ENCODE data around the gene PDE4B. TPM values are rescaled to one million over a fixed set of nuclear protein-coding genes. Genes with fewer than 3 reads are reported as not detected.
"Not testable (repeated sequence)": the region's sequence is repeated elsewhere in the genome, so short reads cannot be mapped to it uniquely, and the experiment has no call there.

The PDE4B gene
- total RNA-seq, 1 donor = 26.9 TPM

DNA sequence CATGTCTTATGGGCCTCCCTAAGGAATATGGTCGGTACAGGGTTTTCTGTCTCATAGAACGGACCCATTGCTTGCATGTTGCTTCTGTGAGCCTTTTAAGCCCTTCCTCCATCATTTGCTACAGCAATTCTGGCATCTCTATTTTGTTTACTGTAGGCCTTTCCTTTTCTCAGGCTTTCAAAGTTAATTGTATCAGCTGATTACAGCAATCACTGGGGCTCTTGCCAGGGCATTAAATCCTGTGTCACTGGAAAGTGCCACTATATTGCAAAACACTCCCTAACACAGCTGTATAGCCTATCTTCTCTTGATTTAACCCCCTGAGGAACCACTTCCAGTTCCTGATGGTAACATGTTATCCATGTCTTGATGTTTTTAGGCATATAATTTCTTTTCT is 156.5 kb downstream of the PDE4B start:
- DNase-seq (ENCODE audit: low read depth in 2 of 3, low spot score in 2 of 3) = no peak

GRCh38 chr1:65949933-65950332 is 157.2 kb downstream of the PDE4B start:
- no peak for DNase-seq (ENCODE audit: low read depth in 2 of 3, low spot score in 2 of 3)

DNA sequence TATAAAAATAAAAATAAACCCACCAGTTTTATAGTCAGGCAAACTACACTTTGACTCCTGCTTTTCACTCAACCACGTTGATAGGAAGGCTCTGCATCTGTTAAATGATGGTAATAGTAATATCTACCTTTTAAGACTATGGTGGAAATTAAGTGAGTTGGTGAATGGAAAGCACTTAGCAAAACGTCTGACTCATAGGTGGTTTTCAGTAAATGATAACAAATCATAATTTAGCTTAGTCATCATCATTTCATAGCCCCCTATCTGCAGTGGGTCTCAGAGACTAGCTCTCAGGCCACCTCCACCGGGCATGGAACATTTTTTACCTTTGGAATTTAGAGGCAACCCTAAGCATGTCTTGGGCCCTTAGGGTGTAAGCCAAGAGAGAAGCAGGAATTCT is 160.0 kb downstream of the PDE4B start:
- no peak for DNase-seq (ENCODE audit: low read depth in 2 of 3, low spot score in 2 of 3)

- DNase-seq (ENCODE audit: low read depth in 2 of 3, low spot score in 2 of 3) = no peak
Measured at GRCh38 chr1:65953170-65953569, 160.5 kb downstream of the PDE4B start.

- DNase-seq (ENCODE audit: low read depth in 2 of 3, low spot score in 2 of 3) = no peak
Measured at GRCh38 chr1:65955071-65955470, 162.4 kb downstream of the PDE4B start.

- DNase-seq (ENCODE audit: low read depth in 2 of 3, low spot score in 2 of 3) = no peak
Measured at GRCh38 chr1:65955503-65955902, 162.8 kb downstream of the PDE4B start.

- peak; percentile 29 to 79 (median 37) for DNase-seq (ENCODE audit: low read depth in 2 of 3, low spot score in 2 of 3)
Measured at GRCh38 chr1:65958561-65959350, 166.1 kb downstream of the PDE4B start.

DNA sequence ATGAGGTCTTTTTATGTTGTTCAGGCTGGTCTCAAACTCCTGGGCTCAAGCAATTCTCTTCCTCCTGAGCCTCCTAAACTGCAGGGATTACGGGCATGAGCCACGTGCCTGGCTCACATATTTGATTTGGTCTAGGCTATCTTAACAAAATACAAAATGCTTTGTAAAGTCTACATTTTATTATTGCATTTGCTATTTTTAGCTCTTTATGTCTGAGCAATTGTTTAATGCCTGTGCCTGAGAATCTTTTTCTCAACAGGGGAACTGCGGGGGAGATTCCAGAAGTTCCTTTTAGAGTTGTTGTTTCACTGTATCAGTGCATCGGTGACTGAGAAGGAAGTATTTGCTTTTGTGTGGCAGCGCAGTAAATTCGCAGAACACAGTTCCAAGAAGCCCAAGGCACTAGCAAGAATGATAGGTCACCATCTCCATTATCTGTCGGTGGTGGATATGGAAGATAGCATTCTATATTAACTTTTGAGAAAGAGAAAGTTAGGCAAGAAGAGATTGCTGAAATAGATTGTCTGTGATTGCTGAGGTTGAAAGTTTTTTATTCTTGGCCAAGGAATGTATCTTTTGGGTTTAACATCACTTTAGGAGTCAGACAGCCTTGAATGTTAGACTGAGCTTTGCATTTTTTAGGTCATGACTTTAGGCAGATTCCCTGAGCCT is 167.3 kb downstream of the PDE4B start:
- peak in 1 of 3 donors; percentile 7 for DNase-seq (ENCODE audit: low read depth in 2 of 3, low spot score in 2 of 3)

GRCh38 chr1:65963156-65963888 is 170.6 kb downstream of the PDE4B start:
- no peak for DNase-seq (ENCODE audit: low read depth in 2 of 3, low spot score in 2 of 3)

DNA sequence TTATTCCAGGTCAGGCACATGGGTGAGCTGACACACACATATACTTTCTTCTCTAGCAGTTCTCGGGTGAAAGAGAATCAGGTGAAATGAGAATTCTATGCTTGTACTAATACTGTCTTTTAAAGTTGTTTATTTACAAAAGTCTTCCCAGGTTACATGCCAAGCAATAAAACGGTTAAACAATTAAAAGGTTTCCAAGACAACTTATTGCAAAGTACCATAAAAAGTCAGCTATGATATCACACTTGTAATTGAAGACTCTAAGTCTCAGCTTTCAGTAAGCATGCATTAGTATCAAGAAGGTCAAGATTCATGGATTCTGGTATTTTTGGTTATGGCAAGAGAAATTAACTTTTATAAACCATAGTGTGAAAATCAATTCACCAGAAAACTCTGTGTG is 171.4 kb downstream of the PDE4B start:
- DNase-seq (ENCODE audit: low read depth in 2 of 3, low spot score in 2 of 3) = no peak

- no peak for DNase-seq (ENCODE audit: low read depth in 2 of 3, low spot score in 2 of 3)
Measured at GRCh38 chr1:65965112-65965996, 172.7 kb downstream of the PDE4B start.

DNA sequence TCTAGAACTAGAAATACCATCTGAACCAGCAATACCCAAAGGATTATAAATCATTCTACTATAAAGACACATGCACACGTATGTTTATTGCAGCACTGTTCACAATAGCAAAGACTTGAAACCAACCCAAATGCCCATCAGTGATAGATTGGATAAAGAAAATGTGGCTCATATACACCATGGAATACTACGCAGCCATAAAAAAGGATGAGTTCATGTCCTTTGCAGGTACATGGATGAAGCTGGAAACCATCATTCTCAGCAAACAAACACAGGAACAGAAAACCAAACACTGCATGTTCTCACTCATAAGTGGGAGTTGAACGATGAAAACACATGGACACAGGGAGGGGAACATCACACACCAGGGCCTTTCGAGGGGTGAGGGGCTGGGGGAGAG is 174.8 kb downstream of the PDE4B start:
- DNase-seq (ENCODE audit: low read depth in 2 of 3, low spot score in 2 of 3) = not testable (repeated sequence)

DNA sequence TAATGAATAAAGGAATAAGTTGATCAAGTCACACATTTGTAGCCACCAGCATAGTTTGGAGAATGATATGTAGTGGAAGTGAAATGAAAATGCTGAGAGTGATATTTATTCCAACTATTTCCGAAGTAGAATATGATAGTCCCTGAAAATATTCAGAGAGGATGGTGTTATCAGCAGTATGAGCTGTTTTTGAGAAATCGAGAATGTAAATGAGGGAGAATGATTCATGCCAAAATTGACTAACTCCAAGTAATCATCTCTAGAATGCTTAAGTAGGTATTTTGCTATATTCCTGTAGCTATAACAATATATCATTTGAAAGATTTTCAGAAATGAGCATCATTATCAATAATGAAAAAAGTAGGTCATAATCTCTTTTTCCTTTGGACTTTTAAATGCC is 178.9 kb downstream of the PDE4B start:
- DNase-seq (ENCODE audit: low read depth in 2 of 3, low spot score in 2 of 3) = no peak

GRCh38 chr1:65975708-65976107 is 183.0 kb downstream of the PDE4B start:
- DNase-seq (ENCODE audit: low read depth in 2 of 3, low spot score in 2 of 3) = no peak

DNA sequence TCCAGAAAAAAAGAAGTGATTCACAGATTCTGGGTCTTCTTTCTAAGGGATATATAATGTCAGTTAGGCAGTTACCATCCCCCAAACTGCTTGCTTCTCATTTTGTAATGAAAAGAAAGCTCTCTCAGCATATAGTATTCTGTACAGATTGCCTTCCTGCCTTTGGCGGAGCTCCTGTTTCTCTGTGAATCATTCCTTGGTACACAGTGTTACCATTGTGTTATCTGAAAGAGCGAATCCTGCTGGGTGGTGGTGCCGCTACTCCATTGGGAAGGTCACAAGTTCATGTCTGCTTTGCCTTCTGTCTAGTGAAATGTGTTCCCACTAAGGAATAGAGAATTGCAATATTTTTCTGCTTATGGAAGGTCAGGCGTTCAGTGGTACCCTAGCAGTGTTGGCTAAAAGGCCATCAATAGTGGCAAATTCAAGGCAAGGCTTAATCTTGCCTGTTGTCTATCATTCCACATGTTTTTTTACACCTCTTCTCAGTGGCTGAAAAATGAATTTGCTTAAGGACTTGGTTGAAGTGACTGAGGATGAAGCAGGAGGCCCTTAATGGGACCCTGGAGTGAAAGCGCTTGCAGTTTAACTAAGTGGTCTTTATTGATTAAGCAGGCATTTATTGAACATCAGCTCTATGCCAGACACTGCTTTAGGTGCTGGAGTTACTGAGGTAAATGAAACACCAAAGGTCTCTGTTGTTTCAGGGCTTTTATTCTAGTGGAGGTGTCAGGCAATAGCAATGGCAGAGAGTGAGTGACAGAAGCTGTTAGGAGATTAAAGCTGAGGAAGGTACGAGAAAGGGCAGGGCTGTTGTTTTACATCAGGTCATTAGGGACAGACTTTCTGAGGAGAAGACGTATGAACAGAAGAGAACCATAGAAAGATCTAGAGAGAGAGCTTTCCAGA is 186.7 kb downstream of the PDE4B start:
- no peak for DNase-seq (ENCODE audit: low read depth in 2 of 3, low spot score in 2 of 3)

DNA sequence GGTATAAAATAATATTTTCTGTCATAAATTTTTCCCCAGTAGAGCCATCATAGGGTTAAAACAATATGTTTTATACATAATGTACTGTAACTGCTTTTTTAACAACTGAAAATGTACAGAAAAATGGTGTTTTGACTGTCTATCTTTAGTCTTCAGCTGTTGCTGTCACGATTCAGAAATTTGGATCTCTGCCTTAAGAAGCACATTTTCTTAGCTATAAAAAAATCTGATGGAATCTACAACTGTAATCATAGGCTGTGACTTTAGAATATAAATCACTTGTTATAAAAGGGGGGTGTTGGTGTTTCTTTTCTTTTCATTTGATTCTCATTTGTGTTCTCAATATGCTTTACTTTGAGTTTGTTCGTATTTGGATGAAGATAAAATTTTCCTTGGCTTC is 187.5 kb downstream of the PDE4B start:
- no peak for DNase-seq (ENCODE audit: low read depth in 2 of 3, low spot score in 2 of 3)

- no peak for DNase-seq (ENCODE audit: low read depth in 2 of 3, low spot score in 2 of 3)
Measured at GRCh38 chr1:65983500-65983899, 190.8 kb downstream of the PDE4B start.

- DNase-seq (ENCODE audit: low read depth in 2 of 3, low spot score in 2 of 3) = no peak
Measured at GRCh38 chr1:65985393-65986066, 192.8 kb downstream of the PDE4B start.

DNA sequence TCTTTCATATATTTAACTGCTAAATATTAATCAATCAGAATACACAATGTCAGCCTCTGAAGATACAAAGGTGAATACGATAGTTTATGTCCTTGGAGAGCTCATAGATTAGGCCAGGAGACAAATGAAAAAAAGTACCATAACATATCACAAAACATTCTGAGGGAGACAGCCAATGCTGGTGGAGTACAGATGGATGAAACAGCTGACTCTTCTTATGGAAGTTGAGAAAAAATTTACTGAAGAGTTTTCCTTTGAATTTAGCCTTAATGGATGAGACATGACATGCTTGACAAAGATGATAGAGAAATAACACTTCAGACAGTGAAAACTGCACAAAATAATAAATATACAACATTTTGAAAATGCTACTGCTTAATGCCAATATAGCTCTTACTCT is 193.5 kb downstream of the PDE4B start:
- no peak for DNase-seq (ENCODE audit: low read depth in 2 of 3, low spot score in 2 of 3)

Measured in hematopoietic multipotent progenitor cell (in vitro differentiated cells).